ENCODE measurements around the gene CDX1.

CDX1 gene

DNA sequence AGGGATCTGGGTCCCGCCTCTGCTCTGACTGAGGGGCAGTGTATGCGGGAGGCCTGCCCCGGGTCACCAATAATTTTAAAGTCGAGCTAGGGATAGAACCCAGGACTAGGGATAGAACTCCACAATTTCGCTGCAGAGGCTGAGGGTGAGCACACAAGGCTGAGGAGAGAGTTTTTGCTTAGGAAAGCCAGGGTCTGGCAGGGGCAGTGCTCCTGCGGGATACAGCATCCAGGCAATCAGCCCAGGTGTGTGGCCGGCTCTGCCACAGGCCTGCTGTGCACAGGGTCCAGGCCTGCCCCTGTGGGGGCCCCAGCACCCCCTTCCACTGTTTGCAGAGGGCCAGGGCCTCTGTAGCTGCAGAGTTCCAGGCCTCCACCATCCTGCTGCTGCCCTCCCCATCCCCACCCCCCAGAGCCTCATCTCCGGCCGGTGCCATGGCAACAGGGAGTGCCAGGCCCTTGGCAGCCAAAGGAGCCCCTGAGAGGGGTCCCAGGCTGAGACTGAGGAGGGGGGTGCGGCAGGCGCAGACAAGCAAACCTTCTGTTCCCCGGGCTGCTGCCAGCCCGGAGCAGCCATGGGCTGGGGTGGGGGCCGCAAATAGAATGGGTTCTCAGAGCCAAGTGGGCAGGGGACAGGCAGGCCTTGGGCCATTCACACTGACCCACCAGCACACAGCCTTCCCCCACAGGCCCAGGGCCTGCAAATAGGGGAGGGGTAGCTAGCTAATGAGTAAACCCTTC is 19.5 kb upstream of the CDX1 start:
- no peak for DNase-seq

DNA sequence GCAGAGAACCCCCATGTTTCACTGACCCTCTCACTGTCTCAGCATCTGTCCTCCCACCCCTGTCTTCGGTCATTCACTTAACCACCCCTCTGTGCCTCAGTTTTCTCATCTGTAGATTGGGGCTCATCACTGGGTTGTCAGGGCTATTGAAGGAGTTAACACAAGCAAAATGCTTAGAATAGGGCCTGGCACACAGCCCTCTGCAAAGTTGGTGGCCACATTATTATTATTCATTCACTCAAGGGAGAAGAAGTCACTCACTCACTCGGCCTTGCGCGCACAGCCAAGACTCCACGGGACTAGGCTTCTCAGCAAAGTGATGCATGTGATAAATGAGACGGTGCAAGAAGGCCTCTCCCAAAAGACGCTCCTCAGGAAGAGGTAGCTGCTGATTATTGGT is 18.9 kb upstream of the CDX1 start:
- no peak for DNase-seq

DNA sequence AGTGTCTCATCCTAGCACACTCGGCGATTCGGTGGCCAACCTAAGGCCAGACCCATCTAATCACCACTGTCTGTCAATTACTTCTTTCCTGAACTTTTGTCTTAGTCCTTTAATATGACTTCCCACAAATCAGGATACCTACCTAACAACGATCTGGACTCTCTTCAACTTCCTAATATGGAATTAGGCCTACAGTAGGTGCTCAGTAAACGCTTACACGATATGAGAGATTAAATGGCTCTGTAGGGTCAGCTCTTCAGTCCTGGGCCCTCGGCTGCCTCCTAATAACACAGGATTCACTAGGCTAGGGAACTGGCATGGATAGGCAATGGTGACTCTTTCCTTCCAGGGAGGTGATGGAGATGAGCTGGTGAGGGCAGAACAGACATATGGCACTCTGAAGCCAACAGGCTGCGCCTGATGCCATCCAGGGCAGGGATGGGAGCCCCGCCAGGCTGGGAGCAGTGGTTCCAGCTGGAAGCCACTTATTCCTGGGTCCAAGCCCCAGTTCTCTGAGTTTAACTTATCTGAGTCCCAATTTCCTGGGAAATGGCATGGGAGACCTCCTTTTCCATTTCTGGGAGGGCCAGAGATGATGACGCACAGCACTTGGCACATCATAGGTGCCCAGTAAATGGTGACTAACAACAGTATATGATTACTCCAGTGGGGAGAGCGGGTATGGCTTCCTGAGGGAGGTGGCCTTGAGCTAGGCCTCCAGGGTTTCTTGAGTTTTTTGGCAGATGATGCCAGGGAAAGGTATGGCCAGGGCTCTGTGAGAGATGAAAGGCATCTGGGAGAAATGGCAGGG is 18.3 kb upstream of the CDX1 start:
- no peak for DNase-seq

DNA sequence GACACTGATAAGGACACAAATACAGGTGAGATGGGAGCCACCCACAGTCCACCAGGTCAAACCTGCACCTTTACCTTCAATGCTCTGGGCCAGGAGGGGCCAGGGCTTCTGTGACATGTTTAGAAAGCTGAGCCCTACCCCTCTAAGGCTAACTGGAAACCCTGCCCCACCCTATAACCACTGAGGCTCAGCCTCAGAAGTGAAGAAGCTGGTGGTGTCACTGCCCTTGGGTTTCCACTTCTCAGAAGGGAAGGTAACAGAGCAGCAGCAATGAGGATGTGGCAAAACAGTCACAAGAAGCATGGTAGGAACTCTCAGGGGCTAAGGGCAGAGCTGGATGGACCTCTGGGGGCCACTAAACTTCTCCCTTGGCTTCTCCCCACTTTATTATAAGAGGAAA is 17.0 kb upstream of the CDX1 start:
- no peak for DNase-seq

DNA sequence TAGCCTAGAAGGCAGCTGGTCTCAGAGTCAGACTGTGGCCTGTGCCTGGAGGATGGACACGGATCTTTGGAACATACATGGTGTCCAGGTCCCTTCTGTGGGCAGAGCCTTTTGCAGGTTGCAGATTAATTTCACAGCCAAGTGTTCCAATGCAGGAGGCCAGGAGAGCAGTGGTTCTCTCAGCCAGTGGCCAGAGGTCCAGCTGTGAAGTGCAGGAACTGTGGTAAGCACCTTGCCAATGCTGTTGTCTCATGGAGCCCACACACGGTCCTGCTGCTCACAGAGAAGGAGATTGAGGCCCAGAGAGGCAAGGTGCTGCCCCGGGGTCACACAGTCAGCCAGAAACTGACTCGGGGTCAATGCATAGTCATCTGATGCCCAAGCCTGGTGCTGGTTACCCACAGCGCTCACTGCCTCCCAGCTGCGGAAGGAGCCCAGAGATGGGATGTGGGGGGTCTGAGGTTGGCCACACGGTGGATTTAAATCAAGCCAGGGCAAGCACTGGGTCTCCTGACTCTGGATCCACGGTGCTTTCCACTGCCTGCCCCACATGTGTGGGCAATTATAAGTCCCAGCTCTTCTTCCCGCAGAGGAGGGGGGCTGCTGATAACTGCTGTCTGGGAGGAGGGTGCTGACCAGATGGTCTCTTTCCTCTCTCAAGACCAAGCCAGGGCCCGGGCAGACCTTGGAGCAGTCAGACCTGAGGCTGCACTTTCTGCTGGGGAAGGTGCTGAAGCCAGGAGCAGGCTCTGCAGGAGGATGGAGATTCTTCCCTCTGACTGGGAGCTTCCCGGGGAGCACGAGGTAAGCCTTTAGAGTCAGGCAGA is 13.7 kb upstream of the CDX1 start:
- no peak for DNase-seq

DNA sequence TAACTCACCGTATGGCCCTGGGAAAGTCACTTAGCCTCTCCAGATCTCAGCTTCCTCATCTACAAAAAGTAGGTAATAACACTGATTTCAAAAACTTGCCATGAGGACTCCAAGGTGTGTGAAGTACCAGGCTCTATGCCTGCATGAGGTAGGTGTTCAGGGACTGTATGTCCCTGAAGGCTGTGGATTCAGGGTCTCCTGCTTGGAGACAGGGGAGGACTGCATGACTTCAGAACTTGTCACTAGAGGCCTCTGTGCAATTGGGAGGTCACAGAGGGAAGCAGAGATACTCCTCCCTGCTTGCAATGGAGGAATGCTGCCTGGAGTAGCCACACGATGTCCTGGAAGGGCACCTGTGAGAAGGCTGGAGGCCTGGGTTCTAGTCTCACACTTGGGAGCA is 13.1 kb upstream of the CDX1 start:
- DNase-seq: no peak

DNA sequence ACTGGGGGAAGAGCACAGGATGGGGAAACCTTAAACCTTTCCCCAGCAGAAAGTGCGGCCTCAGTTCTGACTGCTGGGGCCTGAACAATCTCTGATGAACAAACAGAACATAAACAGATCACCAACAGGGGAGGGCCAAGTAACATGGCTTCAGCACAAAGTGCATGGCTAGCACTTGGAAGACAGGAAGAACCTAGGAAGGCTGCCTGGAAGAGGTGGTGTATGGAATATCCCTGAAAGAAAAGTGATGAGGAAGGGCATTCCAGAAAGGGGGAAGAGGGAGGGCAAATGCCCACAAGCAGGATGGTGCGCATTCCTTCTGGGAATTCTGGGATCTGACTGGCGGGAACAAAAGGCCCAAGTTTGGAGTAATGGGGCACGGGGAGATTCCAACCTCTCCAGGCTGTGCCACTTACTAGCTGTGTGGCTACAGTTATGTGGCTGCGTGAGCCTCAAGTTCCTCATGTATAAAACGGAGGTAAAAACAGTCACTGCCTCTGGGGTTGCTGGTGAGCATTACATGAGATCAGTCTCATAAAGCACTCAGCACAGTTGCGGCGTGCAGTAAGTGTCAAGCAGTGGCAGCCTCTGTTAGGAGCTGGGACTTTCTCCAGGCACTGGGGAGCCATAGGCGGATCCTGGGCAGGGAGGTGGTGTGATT is 12.5 kb upstream of the CDX1 start:
- no peak for DNase-seq

DNA sequence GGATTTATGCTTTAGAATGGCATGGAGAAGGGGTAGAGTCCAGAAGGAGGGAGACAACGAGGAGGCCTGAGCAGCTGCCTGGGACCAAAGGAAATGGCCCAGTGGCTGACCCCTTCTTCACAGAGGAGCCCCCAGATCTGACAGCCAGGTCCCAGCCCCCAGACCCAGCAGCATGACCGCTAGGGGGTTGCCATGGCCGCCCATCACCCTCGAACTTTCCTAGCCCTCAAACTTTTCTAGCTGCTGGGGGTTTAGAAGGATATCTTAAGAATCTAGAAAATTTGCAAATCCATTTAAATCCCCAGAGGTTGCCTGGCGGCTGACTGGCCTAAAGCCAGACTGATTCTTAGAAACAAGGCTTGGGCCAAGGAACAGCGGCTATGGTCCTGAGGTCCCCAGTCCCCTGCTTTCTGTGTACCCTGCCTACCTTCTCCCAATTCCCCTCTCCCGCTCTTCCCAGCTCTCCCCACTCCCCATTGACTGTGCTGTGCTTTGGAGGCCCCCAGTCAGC is 11.9 kb upstream of the CDX1 start:
- DNase-seq: no peak

DNA sequence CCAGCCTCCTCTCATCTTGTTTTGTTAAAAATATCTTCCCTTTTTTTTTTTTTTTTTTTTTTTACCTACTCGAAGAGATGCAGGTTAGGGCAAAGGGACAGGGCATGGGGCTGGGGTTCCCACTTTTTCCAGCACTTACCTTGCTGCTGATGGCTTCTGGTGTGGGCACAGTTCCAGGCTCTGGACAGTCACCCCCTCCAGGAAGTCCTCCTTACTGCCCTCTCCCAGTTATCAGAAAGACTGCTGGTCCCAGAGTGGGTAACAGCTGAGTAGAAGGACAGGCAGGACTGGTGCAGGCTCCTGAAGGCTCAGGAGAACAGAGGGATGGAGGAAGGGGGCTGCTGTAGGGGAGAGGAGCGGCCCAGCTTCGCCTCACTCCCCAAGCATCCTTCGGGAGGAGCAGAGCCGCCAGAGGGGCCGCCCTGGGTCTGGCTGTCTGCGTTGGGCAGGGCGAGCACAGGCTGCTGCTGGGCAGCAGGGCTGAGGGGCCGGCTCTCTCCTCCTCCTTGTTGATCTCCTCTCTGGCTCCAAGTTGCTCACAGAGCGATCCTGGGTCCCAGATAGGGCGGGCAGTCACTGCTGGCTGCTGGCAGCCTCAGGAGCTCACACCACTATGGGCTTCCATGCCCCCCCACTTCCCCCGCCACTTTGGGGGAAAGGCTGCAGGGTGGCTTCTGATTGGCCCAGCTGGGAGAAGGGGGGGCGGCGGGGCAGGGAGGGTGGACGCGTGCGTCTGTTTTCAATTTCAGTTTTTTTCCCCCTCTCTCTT is 11.1 kb upstream of the CDX1 start, which contains the start of gene PDGFRB:
Gene PDGFRB (minus strand): TSS at position 588 of the 769 bp plus-strand sequence. CDS start 18,798 bp downstream, outside the sequence.
- peak; percentile 5 to 14 for DNase-seq

DNA sequence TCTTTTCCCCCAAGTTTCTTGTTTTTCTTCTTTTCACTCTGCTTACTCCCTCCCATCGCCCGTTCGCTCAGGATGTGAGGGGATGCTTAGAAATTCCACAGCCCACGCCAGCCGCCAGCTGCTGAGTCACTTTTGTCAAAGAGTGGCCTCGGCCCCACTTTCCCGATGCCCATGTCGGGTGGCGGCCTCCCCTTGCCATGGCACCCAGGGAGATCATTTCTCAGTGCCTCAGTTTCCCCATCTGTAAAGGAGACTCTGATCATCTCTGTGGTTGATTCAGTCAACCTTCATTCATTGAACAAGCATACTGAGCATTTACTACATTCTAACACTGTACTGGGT is 10.6 kb upstream of the CDX1 start:
- no peak for DNase-seq

DNA sequence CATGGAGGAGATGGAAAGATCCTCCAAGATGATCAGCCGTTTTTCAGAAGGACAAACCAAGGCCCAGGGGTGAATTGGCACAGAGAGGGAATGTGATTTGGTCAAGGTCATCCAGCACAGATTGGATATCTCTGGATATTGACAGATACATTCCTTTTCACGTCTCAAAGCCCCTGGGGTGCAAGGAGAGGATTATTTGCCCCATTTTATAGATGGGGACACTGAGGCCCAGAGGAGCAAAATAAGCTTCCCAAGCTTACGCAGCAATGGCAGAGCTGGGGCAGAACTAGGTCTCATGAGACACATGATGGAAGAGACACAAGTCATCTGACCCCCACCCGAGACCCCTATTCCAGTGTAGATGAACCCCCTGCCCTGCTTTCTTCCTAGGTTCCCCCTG is 10.0 kb upstream of the CDX1 start:
- no peak for DNase-seq

DNA sequence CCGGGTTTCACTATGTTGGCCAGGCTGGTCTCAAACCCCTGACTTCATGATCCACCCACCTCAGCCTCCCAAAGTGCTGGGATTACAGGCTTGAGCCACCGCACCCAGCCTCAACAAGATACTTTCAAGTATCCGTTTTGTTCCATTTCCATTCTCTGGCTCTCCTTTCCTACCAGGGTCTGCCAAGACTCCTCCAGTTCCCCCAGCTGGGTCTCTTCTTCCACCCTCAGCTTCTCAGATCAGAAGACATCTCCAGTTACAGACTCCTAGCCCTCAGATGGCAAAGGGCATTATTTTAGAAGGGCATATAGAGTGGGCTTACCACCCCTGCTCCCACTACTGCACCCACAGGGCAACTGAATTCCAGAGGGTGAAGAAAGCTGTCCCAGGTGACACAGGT is 9.4 kb upstream of the CDX1 start:
- DNase-seq: no peak

DNA sequence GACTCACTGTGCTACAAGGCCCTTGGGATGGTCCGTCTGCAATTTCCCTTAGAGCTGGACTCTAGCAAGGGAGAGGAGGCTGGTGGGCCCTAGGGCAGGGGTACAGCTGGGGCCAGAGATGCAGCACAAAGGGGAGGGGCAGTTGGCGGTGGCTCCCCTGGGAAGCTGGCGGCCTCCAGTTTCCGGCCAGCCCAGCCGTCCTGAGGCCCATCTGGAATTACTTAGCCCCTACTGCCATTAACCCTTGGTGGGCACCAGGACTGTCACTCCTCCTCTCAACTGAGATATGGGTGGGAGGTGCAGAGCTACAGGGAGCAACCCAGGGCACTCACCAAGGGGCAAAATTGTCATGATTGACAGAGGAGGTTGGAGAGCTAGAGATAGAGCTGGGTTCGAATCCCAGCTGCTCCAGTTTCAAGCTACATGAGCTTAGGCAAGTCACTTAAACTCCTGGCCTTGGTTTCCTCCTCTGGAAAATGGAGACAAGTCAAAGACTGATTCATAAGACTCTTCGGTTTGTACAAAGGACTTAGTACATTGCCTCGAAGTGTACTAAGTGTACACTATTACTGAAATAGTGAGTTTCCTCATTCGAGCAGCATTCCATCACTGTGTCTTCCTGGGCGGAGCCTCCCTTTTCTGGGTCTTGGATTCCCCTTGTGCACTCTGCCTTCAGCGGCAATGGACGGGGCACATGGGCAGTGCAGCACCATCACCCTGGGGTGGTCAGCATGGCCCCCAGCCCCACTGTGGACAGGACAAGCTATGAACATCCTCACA is 8.2 kb upstream of the CDX1 start:
- DNase-seq: no peak

DNA sequence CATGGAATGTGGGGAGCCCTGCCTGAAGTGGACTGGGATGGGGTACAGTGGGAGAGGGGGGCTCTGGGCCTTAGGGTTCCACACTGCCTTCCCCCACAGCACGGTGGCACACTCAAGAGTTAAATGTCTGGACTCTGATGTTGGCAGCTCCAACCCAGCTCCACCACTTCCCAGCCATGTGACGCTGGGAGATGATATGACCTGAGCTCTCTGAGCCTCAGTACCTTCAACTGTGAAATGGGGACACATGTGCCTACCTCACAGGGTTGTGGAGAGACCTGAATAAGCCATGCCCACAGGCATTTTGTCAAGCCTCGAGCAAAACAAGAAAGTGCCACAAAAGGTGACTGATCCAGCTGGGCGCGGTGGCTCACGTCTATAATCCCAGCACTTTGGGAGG is 7.5 kb upstream of the CDX1 start:
- DNase-seq: no peak

DNA sequence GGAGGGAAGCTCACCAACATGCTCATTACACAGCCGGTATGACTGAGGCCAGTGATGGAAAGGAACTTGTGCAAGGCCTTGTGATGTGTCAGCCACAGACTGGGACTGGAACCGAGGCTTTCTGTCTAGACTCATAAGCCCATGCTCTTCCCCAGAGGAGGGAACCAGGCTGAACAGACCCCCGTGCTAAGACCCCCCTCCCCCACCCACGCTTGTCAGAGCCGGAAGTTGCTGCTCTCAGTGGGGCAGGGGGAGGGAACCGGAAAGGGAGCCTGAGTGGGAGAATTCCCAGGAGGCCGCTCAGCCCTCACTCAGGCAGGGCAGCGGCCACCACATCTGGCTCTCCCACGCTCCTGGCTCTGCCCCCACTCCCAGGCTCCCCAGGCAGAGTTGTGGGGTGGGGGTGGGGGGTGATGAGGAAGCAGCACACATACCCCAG is 6.8 kb upstream of the CDX1 start:
- DNase-seq: no peak

DNA sequence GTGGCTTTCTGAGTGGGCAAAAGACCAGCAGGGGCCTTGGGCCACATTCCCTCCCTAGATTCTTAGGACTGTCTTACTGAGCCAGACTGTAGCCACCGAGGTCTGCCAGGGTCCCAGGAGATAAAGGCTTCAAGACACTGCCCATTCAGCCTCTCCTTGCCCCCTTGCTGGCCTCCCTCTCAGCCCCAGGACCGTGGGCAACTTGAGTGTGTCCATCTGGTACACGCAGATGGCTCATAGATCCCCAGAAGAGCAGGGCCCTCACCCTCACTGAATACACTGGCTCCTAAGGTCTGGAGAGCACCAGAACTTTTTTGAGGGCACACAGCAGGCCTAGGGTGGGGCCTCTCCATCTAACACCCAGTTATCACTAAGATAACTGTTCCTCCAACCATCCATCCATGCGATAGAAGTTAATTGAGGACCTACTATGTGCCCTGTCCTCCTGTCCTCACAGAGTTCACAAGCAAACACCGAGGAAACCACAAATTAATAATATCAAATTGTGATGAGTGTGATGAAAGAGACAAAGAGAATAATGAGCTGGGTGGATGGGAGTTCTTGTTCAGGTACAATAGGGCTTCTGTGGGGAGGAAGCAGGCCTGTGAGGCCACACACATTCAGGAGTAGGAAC is 6.0 kb upstream of the CDX1 start:
- DNase-seq: no peak

DNA sequence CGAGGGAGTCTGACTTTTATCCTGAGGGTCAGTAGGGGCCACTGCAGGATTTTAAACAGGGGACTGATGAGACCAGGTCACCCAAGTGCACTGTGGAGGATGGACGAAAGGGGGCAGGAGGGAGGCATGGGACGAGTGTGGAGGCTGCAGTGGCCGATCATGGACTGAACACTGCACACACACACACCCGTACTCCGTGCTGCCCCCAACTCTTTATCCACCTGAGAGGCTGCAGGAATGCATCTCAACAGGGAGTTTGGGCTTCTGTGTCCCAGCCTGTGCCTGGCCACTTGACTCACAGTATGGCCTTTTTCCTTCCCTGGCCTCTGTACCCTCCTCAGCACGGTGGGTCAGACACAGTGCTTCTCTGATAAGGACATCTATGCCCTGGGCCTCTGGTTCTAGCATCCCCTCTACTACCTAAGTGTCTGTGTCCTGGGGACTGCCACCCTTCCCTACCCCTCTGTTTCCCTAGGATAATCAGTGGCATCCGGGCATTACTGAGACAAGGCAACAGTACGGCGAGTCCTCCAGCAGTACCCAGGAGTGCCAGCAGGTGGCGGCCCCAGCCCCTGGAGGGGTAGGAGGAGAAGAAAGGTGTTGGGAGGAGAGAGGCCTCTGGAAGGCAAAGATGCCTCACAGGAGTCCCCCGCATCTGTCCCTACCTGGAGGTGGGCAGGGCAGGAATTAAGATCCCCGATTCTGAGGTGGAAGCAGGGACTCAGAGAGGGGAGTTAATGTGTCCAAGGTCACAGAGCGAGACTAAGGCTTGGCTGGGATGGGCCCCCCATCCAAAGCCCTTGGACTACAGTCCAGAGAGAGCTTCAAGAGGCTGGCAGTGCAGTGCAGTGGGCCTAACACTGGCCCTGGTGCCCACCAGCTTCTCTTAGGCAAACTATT is 5.1 kb upstream of the CDX1 start:
- DNase-seq: peak; percentile 86 to 88

DNA sequence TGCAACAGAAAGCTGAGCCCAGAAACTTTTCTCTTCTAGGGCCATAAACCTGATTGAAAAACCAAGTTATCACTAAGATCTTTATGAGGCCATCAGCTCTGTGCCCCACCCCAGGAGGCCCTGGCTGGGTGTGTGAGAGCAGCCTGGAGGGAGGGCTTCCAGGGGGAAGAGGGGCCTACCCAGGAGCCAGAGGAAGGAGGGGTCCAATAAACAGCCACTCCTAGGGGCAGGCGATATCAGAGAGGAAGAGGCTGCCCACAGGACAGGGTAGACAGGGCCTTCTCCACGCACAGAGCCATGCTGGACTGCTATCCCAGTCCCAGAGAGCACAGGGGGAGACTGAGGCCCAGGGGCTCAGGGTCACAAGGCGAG is 4.5 kb upstream of the CDX1 start:
- no peak for DNase-seq

DNA sequence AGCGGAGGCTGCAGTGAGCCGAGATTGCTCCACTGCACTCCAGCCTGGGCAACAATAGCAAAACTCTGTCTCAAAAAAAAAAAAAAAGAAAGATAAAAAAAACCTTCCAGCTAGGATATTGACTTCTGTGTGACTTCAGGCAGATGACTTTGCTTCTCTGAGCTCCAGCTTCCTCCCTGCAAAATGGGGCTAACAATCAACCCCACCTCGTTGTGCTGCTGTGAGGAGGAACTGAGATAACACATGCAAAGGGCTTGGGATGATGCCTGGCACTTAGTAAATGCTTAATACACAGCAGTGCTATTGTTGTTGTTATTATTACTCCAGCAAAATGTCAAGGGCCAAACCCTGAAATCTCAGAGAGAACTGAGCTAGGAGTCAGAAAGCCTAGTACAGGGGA is 3.5 kb upstream of the CDX1 start:
- DNase-seq: no peak
